Limb (tissue), 2 donors: ENCODE results near the gene PARVA.
A peak's percentile ranks its signal among the peaks of the same experiment; 100 is the strongest.

Source experiments
- DNase-seq, 2 donors: peaks; one replicate each; pipeline ENCODE4 v3.0.0-alpha.2; 2016; ENCODE audit errors: extremely low spot score in 2 of 2

The PARVA gene

DNA sequence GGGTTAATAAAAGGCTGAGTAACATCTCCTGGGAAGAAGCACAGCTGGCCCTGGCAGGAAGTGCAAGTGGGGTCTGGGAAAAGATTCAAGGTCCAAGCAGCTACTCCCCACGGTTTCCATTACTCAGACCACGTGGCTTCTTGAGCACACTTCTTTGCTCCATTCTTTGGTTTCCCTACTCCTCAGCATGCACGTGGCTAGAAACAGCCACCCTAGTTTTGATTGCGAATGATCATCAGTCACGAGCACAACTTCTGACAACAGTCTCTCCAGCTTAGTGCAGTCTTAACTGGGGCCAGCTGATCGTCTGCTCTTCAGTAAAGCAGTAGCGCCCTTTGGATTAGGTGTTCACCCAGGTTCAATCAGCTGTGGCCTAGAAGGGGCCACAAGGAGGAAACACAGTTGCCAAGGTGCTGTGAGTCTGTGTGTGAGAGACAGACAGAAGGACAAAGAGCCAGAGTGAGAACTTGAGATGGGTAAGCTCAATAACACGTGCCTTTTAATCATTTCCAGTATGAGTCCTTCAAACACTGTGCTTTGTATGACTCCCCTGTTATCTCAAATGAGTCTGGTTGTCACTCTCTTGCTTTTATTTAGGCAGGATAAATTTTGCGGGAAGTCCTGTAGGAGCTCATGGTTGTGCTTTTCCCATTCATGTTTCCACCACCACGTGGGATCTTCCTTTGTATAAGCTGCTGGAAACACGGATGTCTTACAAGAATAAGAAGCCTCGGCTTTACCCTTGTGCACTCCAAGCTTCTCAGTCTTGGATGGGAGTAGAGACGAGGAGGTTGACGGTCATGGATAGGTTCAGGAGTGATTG, 901 bp upstream of the PARVA start:
- DNase-seq, result peak in 1 of 2 donors; percentile 76

DNA sequence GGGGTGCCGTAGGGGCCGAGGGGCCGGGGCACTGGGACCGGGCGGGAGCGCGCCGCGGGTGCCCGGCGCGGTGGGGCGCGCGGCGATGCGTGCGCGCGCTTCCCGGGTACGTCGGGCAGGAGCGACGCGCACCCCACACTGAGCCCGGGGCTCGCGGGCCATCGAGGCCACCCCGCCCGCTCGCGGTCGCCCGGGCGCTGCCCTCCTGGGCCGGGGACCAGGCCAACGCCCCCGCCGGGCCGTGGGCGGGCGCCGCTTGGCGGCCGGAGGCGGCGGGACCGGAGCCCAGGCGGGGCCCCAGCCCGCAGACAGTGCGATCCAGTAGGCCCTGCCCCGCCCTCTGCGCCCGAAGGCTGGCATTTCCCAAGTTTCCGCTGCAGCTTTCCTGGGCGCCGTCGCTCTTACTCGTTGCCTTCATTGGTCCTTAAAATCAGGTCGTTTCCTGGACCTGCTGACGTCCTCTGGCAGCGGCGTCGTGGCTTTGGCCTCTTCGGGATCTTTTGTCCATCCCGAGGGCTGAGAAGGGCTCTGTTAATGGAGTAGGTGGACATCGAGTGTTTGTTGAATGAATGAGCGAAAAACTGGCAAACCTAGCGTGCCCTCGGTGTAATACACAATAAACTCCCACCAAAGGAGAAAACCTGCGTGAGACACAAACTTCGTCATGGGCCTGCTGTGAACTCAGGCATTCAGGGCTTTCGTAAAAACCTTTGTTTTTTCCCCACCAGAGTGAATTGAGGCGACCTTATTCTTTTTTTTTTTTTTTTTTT, 638 bp downstream of the PARVA start:
- DNase-seq, result peak; percentile 61 to 84

DNA sequence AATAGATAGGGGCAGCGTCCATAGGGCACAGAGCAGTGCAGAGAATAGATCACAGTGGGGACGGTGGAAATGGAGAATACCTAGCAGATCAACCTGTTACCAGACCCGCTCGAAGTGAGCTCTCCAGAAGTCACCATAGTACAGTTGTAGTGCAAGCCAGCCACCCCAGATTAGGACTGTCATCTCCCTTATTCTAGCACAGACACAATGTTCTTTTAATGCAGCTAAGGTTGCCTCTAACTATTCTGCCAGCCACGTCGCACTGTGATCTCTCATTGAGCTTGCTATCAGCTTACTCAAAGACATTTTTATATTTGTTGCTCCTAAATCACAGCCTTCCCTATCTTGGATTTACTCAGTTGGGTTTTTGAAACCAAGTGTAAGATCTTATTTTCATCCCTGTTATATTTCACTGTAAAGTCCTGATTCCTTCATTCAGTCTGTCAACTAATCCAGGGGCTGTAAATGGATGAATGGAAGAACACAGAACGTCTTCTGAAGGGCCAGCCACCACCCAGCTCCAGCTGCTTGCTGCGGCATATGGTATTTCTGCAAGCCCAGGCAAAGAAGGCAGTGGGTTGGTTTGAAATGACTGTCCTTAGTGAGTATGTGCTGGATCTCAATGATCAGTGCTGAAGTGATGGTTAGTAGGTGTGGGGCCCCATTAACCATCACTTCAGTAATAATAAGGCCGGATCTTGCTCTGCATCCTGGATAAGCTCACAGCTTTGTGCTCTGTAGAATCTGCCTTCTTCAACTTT, 3.4 kb downstream of the PARVA start:
- no peak for DNase-seq

DNA sequence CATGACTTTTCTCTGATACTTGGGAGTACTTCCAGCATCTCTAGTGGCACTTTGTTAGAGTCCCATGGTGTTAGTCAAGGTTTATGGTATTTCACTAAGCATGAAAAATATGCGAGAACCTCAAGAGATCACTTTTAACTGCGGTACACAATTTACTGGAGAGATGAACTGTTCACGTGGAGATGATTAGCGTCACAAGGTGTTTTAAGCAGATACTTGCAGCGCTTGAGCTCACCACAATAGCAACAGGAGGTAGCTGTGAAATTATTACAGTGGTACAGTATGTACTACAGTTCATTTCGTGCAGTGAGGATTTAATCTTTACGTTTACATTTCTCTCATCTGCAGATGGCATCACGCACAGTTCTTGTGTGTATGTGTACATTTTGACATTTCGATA, 4.5 kb downstream of the PARVA start:
- DNase-seq, result no peak

DNA sequence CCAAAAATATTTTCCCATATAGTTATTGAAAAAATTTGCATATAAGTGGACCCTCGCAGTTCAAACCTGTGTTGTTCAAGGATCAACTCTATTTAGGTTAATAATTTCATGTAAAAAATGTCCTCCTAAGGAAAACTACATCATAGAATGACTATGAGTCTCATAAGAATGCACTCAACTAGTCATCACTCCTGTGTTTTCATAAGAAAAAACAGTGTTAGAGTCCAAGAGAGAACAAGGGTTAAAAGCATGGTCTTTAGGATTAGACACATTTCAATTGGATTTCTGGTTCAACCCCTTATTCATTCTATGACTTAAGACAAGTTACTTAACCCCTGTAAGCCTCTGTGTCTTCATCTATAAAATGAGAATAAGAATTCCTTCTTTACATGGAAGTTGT, 5.1 kb downstream of the PARVA start:
- no peak for DNase-seq

DNA sequence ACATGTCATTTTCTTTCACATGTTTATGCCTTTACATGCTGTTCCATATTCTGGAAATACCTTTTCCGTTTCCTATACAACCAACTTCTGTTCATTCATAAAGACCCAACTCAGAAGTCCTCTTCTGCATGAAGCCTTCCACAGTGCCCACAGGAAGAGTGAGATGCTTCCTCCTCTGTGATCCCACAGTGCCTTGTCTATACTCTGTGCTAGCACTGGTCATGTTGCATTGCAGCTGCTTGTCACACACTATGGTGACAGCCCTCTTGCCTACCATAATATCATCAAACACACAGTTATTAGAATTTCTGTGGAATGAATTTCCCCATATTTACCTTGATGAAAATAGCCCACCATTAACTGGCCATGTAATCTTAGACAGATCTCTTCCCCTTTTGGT, 8.9 kb downstream of the PARVA start:
- no peak for DNase-seq

DNA sequence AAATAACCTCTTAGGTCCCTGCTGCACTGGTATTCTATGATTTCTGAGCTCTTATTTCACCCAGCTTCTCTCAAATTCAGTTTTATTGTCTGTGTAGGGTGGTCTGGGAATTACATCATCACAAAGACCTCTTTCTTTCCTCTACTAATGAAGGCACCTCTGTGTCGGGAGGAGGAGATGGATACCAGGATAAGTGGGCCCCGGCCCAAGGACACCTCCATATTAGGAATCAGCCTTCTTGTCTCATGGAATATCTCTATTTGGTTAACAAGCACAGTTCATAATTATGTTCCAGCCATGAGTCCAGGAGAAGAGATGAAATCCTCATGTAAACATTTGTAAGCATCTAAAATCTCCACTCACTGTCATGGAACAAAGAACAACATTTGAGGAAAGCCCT, 9.4 kb downstream of the PARVA start:
- no peak for DNase-seq

DNA sequence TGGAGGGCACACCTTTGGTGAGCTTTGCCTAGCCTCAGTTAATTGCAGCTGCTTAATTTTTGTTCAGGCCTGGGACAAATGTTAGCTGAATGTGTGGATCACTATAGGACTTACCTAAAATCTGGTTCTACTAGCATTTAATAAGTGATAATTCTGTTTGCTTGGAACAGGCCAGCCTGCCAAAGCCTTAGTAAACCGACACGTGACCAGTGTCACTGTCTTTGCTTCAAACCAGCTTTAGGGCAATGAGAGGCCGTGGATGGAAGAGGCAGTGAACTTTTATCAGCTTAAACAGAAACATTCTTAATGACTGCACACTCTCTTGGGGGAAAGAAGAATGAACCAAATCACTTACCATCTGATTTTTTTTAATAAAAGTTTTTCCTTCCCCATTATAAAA, 10.8 kb downstream of the PARVA start:
- no peak for DNase-seq

DNA sequence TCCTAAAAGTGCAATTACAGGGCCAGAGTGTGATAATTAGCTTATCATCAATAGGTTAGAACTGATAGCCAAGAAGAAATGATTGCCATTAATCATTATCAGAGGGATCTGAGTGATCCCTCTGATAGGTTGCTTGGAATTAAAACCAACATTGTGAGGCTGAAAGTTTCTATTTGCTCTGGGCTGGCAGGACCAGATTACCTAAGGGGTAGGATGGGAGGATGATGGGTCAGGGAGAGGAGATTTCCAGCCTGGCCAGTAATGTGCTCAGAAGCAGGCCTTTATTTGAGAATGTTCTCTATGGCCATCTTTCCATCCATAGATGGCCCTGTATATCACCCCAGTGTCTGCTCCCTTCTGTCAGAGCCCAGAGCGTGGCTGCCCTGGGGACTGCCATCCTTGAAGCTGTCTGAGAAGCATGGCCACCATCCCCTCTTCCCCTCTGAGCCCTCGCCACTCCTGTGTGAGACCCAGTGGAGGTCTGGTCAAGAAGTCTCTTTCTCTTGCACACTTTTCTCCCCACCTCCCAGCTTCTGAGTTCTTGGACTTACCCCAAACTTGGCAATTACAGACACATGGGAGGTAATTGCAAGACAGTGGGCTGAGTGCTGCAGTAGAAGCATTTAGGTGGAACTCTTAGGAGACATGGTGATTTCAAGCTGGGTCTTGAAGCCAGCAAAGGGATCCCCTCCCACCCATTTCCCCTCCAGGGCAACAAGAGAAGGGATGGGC, 11.7 kb downstream of the PARVA start:
- no peak for DNase-seq

DNA sequence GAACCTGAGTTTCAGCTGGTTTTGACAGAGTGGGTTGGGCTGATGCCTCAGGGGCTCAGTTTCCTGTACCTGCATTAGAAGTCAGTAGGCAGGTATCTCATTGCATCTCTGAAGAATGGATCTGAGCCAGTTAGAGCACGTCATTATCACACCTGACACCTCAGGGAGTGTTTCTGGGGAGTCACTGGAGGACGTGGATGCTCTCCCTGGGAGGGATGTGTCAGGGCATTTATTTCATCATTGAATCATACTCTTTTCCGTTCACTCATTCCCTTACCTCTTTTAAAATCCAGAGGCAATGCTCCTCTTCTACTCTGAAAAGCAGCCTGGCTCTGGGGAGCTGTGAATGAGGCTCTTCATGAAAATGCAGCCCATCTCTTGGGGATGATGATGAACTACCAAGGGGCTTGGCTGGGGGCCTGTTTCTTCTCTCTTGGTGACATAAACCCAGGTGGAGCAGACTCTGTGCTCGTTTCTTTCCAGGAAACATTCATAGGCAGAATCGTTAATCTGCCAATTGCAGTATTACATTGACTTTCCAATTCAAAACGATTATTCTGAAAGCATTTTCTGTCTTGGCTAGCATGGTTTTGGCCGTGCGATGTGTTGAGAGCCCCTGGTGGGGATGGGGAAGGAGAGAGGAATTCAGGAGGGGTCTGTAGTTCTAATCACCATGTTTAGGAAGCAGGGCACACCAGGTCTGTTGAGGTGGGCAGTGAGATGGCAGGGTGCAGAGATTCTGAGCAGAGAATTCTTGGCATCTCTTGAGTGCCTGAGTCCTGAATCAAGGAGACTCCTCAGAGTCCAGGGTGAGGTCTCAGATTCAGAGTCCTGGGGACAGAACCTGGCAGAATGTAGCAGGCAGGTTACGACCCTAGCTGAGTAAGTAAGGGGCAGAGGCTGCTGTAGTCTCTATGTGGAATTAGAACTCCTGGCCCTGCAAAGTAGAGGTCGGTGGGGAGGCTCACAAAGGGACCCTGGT, 12.6 kb downstream of the PARVA start:
- no peak for DNase-seq

DNA sequence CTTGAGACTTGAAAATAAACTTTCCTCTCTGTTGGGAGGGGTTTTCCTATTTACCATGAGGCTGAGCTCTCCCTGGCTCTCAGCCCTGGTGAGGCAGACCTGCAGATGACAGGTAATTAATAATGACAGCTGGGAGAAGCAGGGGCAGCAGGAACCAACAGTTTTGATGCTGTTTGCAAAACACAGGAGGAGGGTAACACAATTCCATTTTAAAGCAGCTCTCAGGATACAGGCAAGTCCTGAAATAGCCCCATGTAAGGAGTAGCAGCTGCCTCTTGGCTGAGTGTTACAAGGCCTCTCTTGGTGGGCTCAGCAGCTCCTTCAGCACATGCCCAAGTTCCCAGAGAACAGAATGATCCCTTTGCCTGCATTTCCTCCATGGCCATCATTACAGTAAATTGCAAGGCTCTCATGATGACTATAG, 13.3 kb downstream of the PARVA start:
- DNase-seq, result peak in 1 of 2 donors; percentile 42

DNA sequence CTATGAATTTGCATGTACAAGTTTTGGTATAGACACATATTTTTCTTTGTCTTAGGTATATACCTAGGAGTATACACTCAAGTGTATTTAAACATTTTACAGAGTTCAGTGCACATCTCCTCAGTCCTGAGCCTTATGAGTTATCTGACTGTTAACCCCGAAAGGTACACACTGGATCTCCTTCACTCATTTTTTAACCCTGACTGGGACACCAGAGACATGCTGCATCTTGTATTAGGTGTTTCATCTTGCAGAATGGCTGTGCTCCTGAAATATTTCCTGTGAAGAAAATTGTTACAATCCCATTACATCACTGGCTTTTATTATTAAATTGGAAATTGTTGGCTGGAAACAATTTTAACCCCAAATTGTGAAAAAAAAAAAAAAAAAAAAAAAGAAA, 15.3 kb downstream of the PARVA start:
- no peak for DNase-seq

DNA sequence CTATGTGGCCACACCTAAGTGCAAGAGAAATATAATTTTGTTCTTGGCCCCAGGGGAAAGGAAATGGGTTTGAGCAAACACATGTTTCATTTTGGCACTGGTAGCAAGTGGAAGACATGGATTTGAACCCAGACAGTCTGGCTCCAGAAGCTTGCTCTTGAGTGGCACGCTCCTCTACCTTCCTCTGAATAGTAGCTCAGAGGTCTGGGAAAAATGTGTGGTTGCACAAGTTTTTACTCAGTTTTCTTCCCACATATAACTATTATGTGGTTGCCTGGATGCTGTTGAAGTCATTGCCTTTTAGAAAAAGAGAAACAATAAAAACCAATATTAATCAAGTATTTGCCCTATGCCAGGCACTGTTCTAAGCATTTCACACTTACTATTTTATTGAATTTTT, 16.3 kb downstream of the PARVA start:
- no peak for DNase-seq

DNA sequence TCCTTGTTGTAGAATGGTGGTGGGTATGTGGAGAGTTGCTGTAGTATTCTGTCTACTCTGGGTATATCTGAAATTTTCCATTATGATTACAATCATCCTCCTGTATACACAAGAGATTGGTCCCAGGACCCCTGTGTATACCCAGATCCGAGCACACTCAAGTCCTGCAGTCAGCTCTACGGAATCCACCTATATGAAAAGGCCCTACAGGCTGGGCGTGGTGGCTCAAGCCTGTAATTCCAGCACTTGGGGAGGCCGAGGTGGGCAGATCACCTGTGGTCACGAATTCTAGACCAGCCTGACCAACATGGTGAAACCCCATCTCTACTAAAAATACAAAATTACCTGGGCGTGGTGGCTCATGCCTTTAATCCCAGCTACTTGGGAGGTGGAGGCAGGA, 17.2 kb downstream of the PARVA start:
- no peak for DNase-seq

DNA sequence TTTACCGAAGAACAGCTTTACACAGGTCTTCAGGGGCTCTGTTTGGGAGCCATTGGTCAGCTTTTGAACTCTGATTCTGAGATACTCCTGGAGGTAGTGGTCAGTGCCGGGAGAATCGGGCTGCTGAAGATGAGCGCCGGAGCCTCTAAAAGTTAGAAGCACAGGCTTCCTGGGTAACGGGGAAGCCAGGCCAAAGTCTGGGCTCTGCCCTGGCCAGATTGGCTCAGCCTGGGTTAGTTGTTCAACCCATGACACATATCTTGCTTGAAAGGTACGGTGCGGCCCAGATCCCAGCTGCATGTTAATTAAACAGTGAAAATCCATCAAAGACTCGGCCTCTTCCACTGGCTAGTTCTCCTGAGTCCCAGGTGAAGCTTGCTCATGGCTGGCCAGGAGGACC, 18.0 kb downstream of the PARVA start:
- DNase-seq, result no peak

DNA sequence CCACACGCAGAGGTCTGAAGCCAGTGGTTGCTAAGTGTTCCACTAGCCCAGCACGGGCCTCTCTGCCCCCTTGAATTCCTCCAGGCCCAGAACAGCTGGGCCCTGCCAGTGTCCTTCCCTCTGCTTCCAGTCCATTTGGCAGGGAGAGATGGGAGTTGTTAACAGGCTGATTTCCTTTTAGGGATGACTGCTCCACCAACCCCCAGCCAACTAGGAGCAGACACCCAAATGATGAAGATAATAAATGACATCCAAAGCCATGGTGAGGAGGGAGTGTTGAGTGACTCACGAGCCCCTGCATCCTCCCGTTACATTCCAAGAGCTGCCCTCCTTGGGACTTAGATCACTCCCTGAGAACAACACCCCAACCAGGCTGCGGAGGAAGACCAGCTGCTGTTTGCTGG, 20.6 kb downstream of the PARVA start:
- DNase-seq, result peak in 1 of 2 donors; percentile 35

DNA sequence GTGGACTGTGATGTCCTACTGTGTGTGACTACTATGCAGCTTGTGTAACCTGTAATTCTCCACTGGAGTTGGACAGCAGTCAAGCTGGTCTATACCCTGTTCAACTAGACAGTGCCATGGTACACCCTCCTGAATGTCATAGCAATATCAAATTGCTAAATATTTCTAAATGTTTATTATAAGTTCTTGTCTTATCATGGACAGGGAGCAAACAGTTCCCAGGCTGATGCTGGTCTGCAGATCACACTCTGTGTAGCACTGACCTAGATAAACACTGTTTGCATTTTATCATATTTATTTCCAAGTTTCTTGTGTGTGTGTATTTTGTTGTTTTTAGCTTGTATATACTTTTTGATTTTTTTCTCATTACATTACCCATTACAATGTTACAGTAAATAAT, 22.0 kb downstream of the PARVA start:
- no peak for DNase-seq

DNA sequence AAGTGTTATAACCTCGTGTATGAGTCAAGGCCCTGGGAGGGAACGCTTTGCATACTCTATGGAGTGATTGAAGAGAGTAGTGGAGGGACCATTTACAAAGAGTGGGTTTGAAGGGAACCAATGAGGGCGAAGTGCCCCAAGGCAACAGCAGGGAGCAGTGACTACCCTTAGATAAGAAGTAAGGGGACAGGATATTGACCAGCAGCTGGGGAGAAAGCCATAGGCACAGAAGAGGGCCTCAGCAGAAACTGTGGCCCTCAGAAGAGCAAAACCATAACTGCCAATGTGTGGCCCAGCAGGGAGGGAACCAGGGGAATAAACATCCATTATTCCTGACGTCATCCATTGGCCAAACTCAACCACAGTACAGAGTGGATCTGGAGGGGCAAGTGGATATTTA, 24.7 kb downstream of the PARVA start:
- no peak for DNase-seq

DNA sequence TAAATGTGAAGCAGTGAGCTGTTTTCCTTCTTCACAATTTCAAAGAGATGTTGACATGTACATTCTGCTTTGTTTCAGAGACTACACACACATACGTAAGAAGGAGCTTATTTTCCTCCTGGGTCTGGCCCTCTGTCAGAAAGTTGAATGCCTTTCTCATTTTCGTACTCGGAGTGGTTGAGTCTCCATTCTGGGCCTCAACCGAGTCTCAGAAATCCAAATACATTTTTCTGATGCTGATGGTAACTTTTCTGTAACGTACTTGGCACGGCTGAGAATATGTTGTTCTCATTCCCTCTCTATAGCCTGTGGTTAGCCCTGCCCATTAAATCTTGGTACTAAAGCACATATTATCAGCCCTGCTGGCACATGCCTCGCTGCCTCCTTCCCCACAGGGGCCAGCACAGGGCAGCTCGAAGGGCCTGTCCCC, 25.3 kb downstream of the PARVA start:
- peak in 1 of 2 donors; percentile 40 for DNase-seq
